Erythroblast (primary cell): ENCODE data around the gene FBXO8.

Experiments used
- GATA1 ChIP-seq: IDR thresholded peaks from 2 replicates; pipeline ENCODE4 v1.6.1; 2011; ENCODE audit warnings: low read depth, mild to moderate bottlenecking, control low read depth, low read length, moderate library complexity
- POLR2A ChIP-seq: IDR thresholded peaks from 2 replicates; pipeline ENCODE4 v1.6.1; 2011; ENCODE audit warnings: mild to moderate bottlenecking, low read length

- TF ChIP-seq POLR2A (no peak), GATA1 (no peak)
Observed at GRCh38 chr4:174252412-174252811, 31.1 kb downstream of the FBXO8 start.
